A549 (cell line): ENCODE data around the gene TTC16. TPM values are rescaled to one million over a fixed set of nuclear protein-coding genes. Genes with fewer than 3 reads are reported as not detected.

Source experiments
- ATAC-seq, 2 experiments: fragments of 200-7000 bp in 1 of 2; fragments of >200 bp in 1 of 2; cut with Nextera tagmentation in 1 of 2; cut with Tn5 transposase in 1 of 2; 3 replicates each; pipeline versions ENCODE4 v1.8.0 to v1.9.1; 2018 to 2020; ENCODE audit warnings: mild to moderate bottlenecking in 1 of 2, moderate library complexity in 1 of 2
- CTCF ChIA-PET: fragments of 300-600 bp; sonication (Branson Sonifier 250); formaldehyde crosslinking; extraction: SDS; loops from one replicate; lab custom pipeline; 2021; ENCODE audit warnings: antibody characterized with exemption, inconsistent platforms; lab: Yijun Ruan, JAX
- POLR2A ChIA-PET: fragments of 350-600 bp; formaldehyde crosslinking; extraction: SDS; loops from one replicate; lab custom pipeline; 2021; ENCODE audit warnings: antibody characterized with exemption, inconsistent platforms; lab: Yijun Ruan, JAX
- DNase-seq, 2 experiments: peaks; one replicate each; pipeline versions ENCODE4 v3.0.0 to v3.0.0-alpha.2; 2011 to 2016; ENCODE audit warnings: low read depth in 1 of 2, low spot score in 1 of 2
- FAIRE-seq: peaks from 2 replicates; lab custom pipeline; 2011; peaks lifted over from hg19 to GRCh38; lab: Jason Lieb, UNC
- H3K27ac ChIP-seq, 2 experiments: fragments of >200 bp; sonication (Bioruptor Twin); formaldehyde crosslinking; 3 replicates each; pipeline ENCODE4 v1.5.1; 2016 to 2017
- H3K4me1 ChIP-seq: fragments of >200 bp; sonication (Bioruptor Twin); formaldehyde crosslinking; 3 replicates; pipeline ENCODE4 v1.6.1; 2016
- H3K4me2 ChIP-seq: fragments of >200 bp; sonication (Bioruptor Twin); formaldehyde crosslinking; 3 replicates; pipeline ENCODE4 v1.6.1; 2016
- H3K4me3 ChIP-seq: fragments of >200 bp; sonication (Bioruptor Twin); formaldehyde crosslinking; 3 replicates; pipeline ENCODE4 v1.5.1; 2016
- H3K9me3 ChIP-seq: fragments of >200 bp; sonication (Bioruptor Twin); formaldehyde crosslinking; 3 replicates; pipeline ENCODE4 v1.6.1; 2016
- CHD2 ChIP-seq: fragments of 150-350 bp; IDR thresholded peaks from 2 replicates; pipeline ENCODE4 v1.6.1; 2014; ENCODE audit warnings: low read length; ENCODE audit not compliant: partially characterized antibody
- ELK1 ChIP-seq: fragments of 150-350 bp; IDR thresholded peaks from 2 replicates; pipeline ENCODE4 v1.6.1; 2014; ENCODE audit warnings: low read depth, mild to moderate bottlenecking, low read length
- EP300 ChIP-seq, 2 experiments: fragments of >200 bp; sonication (Bioruptor Twin); formaldehyde crosslinking; IDR thresholded peaks; 2 replicates in 1 of 2; 3 replicates in 1 of 2; pipeline ENCODE4 v1.6.1; 2016 to 2017
- FOSB ChIP-seq: fragments of 250-450 bp; sonication (Bioruptor Pico); IDR thresholded peaks from 2 replicates; pipeline ENCODE4 v1.5.0; 2020; ENCODE audit warnings: mild to moderate bottlenecking, moderate library complexity
- FOSL2 ChIP-seq, 2 experiments: fragments of 450-650 bp in 1 of 2; fragments of >200 bp in 1 of 2; sonication (Bioruptor Twin) in 1 of 2; formaldehyde crosslinking; IDR thresholded peaks; 2 replicates each; pipeline versions ENCODE4 v1.5.0 to v1.6.1; 2016 to 2020; ENCODE audit warnings: mild to moderate bottlenecking in 1 of 2, moderate library complexity in 1 of 2
- HDAC2 ChIP-seq: fragments of 200-600 bp; sonication (generic); IDR thresholded peaks from 2 replicates; pipeline ENCODE4 v1.6.1; 2016
- HES2 ChIP-seq: fragments of >200 bp; sonication (Bioruptor Twin); formaldehyde crosslinking; IDR thresholded peaks from 2 replicates; pipeline ENCODE4 v1.6.1; 2016
- HMGXB4 ChIP-seq: fragments of 250-450 bp; sonication (Bioruptor Pico); IDR thresholded peaks from 2 replicates; pipeline ENCODE4 v1.5.0; 2021; ENCODE audit warnings: mild to moderate bottlenecking, moderate library complexity, borderline replicate concordance
- HOXA7 ChIP-seq: fragments of 250-450 bp; sonication (Bioruptor Pico); IDR thresholded peaks from 2 replicates; pipeline ENCODE4 v1.5.0; 2020; ENCODE audit warnings: mild to moderate bottlenecking, moderate library complexity
- HOXB13 ChIP-seq: fragments of 250-450 bp; sonication (Bioruptor Pico); IDR thresholded peaks from 2 replicates; pipeline ENCODE4 v1.5.0; 2020; ENCODE audit warnings: low read depth, mild to moderate bottlenecking, moderate library complexity
- HOXB5 ChIP-seq: fragments of 250-450 bp; sonication (Bioruptor Pico); IDR thresholded peaks from 2 replicates; pipeline ENCODE4 v1.5.0; 2020; ENCODE audit warnings: mild to moderate bottlenecking, moderate library complexity
- JUN ChIP-seq, 2 experiments: fragments of >200 bp; sonication (Bioruptor Twin); formaldehyde crosslinking; IDR thresholded peaks; 2 replicates in 1 of 2; 3 replicates in 1 of 2; pipeline ENCODE4 v1.6.1; 2016 to 2017
- KDM1A ChIP-seq: fragments of 200-600 bp; sonication (generic); IDR thresholded peaks from 2 replicates; pipeline ENCODE4 v1.6.1; 2016; ENCODE audit warnings: low read depth, mild to moderate bottlenecking
- KDM5A ChIP-seq: fragments of 200-600 bp; sonication (generic); IDR thresholded peaks from 2 replicates; pipeline ENCODE4 v1.6.1; 2016; ENCODE audit warnings: antibody characterized with exemption, mild to moderate bottlenecking
- MAFK ChIP-seq: fragments of 450-650 bp; IDR thresholded peaks from 2 replicates; pipeline ENCODE4 v1.6.1; 2014; ENCODE audit not compliant: partially characterized antibody
- MAX ChIP-seq: IDR thresholded peaks from 2 replicates; pipeline ENCODE4 v1.6.1; 2012
- MYC ChIP-seq: IDR thresholded peaks from 2 replicates; pipeline ENCODE4 v1.6.1; 2012; ENCODE audit warnings: mild to moderate bottlenecking, inconsistent platforms, low read length, improper control_type of control experiment, borderline replicate concordance
- NFE2L2 ChIP-seq: fragments of 150-350 bp; conservative IDR thresholded peaks from 2 replicates; pipeline ENCODE4 v1.6.1; 2014; ENCODE audit warnings: low read length
- RCOR1 ChIP-seq: fragments of 150-350 bp; IDR thresholded peaks from 2 replicates; pipeline ENCODE4 v1.6.1; 2014; ENCODE audit warnings: antibody characterized with exemption, low read length, low read depth
- REST ChIP-seq: fragments of 200-600 bp; sonication (generic); IDR thresholded peaks from 2 replicates; pipeline ENCODE4 v1.6.1; 2016; ENCODE audit warnings: antibody characterized with exemption, mild to moderate bottlenecking, moderate library complexity
- SREBF2 ChIP-seq: fragments of 450-650 bp; IDR thresholded peaks from 2 replicates; pipeline ENCODE4 v1.6.1; 2014; ENCODE audit warnings: mild to moderate bottlenecking, moderate library complexity
- TP53 ChIP-seq: fragments of 250-450 bp; sonication (Bioruptor Pico); IDR thresholded peaks from 2 replicates; pipeline ENCODE4 v1.5.0; 2021; ENCODE audit warnings: mild to moderate bottlenecking, moderate library complexity
- ZC3H11A ChIP-seq: fragments of 450-650 bp; IDR thresholded peaks from 2 replicates; pipeline ENCODE4 v1.6.1; 2014; ENCODE audit warnings: antibody characterized with exemption, mild to moderate bottlenecking
- ZNF302 ChIP-seq: fragments of 250-450 bp; sonication (Bioruptor Pico); IDR thresholded peaks from 2 replicates; pipeline ENCODE4 v1.9.0; 2021; ENCODE audit warnings: inconsistent platforms, mild to moderate bottlenecking, moderate library complexity
- WGBS: methylation state at CpG from one replicate; pipeline ENCODE4 v1.1.6; 2017; ENCODE audit errors: missing lambda C conversion rate; 5-methylcytosine and 5-hydroxymethylcytosine counted together
- polyA plus RNA-seq, 4 experiments: library from polyadenylated mRNA; depleted of rRNA in 3 of 4; stranded (reverse); fragments of >200 nt; fragmentation: RNase III in 1 of 4; extraction: RNeasy Plus Mini Kit Qiagen cat#74134 plus additional on column Dnase treatment in 1 of 4; gene quantifications; 2 replicates in 3 of 4; 3 replicates in 1 of 4; pipeline ENCODE4 v1.2.3, GENCODE V29; 2011 to 2017

Gene TTC16
- polyA plus RNA-seq, 2 of the 4 experiments (the other 2 are of a cell fraction) = not detected

GRCh38 chr9:127716412-127716811 lies 533 bp downstream of the TTC16 start:
- Histone ChIP-seq H3K9me3 (no peaks in the 10 kb centered on the region), H3K27ac (peak overlapping the region; percentile 73 to 79; a peak in 4 of 6 replicates), H3K4me1 (peaks cover 25% of the 10 kb centered on the region), H3K4me3 (peak overlapping the region; percentile 68), H3K4me2 (peak overlapping the region; percentile 94)
- TF ChIP-seq EP300 (IDR thresholded peaks at IDR 0.05) (no peak), ZC3H11A (no peak), JUN (IDR thresholded peaks at IDR 0.05) (no peak), HOXB5 (CRISPR knock-in tag) (no peak), MAX (no peak), TP53 (no peak), KDM5A (no peak), RCOR1 (no peak)
- ATAC-seq (no peak), DNase-seq (no peak), FAIRE-seq (no peak)
- 64% methylated on average over 9 of the region's 9 CpGs for WGBS
- ChIA-PET POLR2A (interaction anchor here (1.0 to 2.0 kb wide), 3 partner anchors 13 to 105 kb away, joined by 4 to 6 read pairs (median 6); partner anchors contain the start of genes STXBP1 and TOR2A), CTCF (interaction anchor here (1.0 to 7.4 kb wide), 6 partner anchors 10 to 153 kb away, joined by 3 to 63 read pairs (median 4); partner anchors contain the start of genes CFAP157 and TOR2A)

- Histone ChIP-seq H3K4me3 (no peak overlapping the region), H3K9me3 (no peaks in the 10 kb centered on the region), H3K4me2 (no peak overlapping the region), H3K4me1 (peaks cover 36% of the 10 kb centered on the region), H3K27ac (no peak overlapping the region)
- DNase-seq (no peak), ATAC-seq (no peak), FAIRE-seq (no peak)
- CTCF ChIA-PET = interaction anchor here (1.0 to 7.4 kb wide), 3 partner anchors 17 to 152 kb away, joined by 3 to 63 read pairs (median 3); partner anchors contain the start of gene TOR2A
- WGBS = 75% methylated on average over 5 of the region's 5 CpGs
- TF ChIP-seq KDM5A (no peak), HOXA7 (CRISPR knock-in tag) (no peak), JUN (IDR thresholded peaks at IDR 0.05) (no peak), ZNF302 (CRISPR knock-in tag) (no peak)
- POLR2A ChIA-PET = no interaction called here
Measured at GRCh38 chr9:127717766-127718165, 1.9 kb downstream of the TTC16 start.

GRCh38 chr9:127720031-127720864 lies 4.4 kb downstream of the TTC16 start:
- Histone ChIP-seq H3K9me3 (no peaks in the 10 kb centered on the region), H3K27ac (peak overlapping the region; percentile 67 to 88), H3K4me1 (peaks cover 30% of the 10 kb centered on the region), H3K4me2 (peak overlapping the region; percentile 75), H3K4me3 (no peak overlapping the region)
- ChIA-PET POLR2A (no interaction called here), CTCF (interaction anchor here (0.9 to 7.4 kb wide), 3 partner anchors 9 to 130 kb away, joined by 3 to 63 read pairs (median 3); partner anchors contain the start of gene TOR2A)
- ATAC-seq = no peak
- DNase-seq = no peak
- 86% methylated on average over 12 of the region's 12 CpGs for WGBS
- no peak for FAIRE-seq
- TF ChIP-seq ZC3H11A (no peak), FOSB (CRISPR knock-in tag) (no peak), CHD2 (no peak), REST (no peak), MYC (no peak), HDAC2 (no peak), HES2 (no peak), MAFK (no peak), RCOR1 (no peak), SREBF2 (no peak), HMGXB4 (CRISPR knock-in tag) (no peak), TP53 (no peak), HOXB13 (no peak), NFE2L2 (no peak), KDM1A (no peak), ELK1 (no peak), FOSL2 (IDR thresholded peaks at IDR 0.05) (no peak), FOSL2 (CRISPR knock-in tag; IDR thresholded peaks at IDR 0.05) (no peak)
